Osteoblast (primary cell): ENCODE measurements around the gene HDAC4. TPM values are rescaled to one million over a fixed set of nuclear protein-coding genes. Genes with fewer than 3 reads are reported as not detected.

Experiments
- DNase-seq: peaks from one replicate; pipeline ENCODE4 v3.0.0; 2011; ENCODE audit warnings: low spot score, mixed read lengths; ENCODE audit not compliant: insufficient read length; ENCODE audit errors: missing footprints
- H2AFZ ChIP-seq: 2 replicates; pipeline ENCODE4 v1.6.0; 2011; ENCODE audit warnings: mild to moderate bottlenecking, low read length
- H3K27ac ChIP-seq: 2 replicates; pipeline ENCODE4 v1.5.1; 2011; ENCODE audit warnings: mild to moderate bottlenecking, low read depth, low read length, moderate library complexity
- H3K27me3 ChIP-seq: 2 replicates; pipeline ENCODE4 v1.6.0; 2012; ENCODE audit warnings: mild to moderate bottlenecking, control low read depth, inconsistent platforms, low read length, moderate library complexity; ENCODE audit not compliant: insufficient read depth
- H3K36me3 ChIP-seq: 2 replicates; pipeline ENCODE4 v1.5.1; 2011; ENCODE audit warnings: mild to moderate bottlenecking, low read length, control low read depth, moderate library complexity; ENCODE audit not compliant: insufficient read depth
- H3K4me1 ChIP-seq: 2 replicates; pipeline ENCODE4 v1.5.1; 2011; ENCODE audit warnings: mild to moderate bottlenecking, low read length, control low read depth, moderate library complexity; ENCODE audit not compliant: insufficient read depth
- H3K4me2 ChIP-seq: 2 replicates; pipeline ENCODE4 v1.6.0; 2011; ENCODE audit warnings: mild to moderate bottlenecking, low read length; ENCODE audit not compliant: insufficient read depth
- H3K4me3 ChIP-seq: fragments of 200-600 bp; sonication (generic); 3 replicates; pipeline ENCODE4 v1.5.1; 2012; ENCODE audit warnings: mild to moderate bottlenecking, low read length, inconsistent platforms; ENCODE audit not compliant: insufficient read depth
- H3K79me2 ChIP-seq: 2 replicates; pipeline ENCODE4 v1.6.0; 2012; ENCODE audit warnings: mild to moderate bottlenecking, low read length, control low read depth, inconsistent platforms; ENCODE audit not compliant: insufficient read depth
- H3K9me3 ChIP-seq: 2 replicates; pipeline ENCODE4 v1.5.1; 2011; ENCODE audit warnings: low read depth, low read length, control low read depth
- H4K20me1 ChIP-seq: 2 replicates; pipeline ENCODE4 v1.6.0; 2012; ENCODE audit warnings: mild to moderate bottlenecking, low read length, control low read depth; ENCODE audit not compliant: insufficient read depth
- total RNA-seq: library from RNA; depleted of rRNA; stranded (reverse); fragments of >200 nt; gene quantifications from 2 replicates; pipeline ENCODE4 v1.2.3, GENCODE V29; 2012
- TF ChIP-seq, protein P1 (sequence below): IDR thresholded peaks from 2 replicates; pipeline ENCODE4 v1.5.1; 2011; ENCODE audit warnings: mild to moderate bottlenecking, low read depth, low read length, moderate library complexity; ENCODE audit errors: extremely low read depth

Gene HDAC4
- total RNA-seq, 1 donor = 30.8 TPM

DNA sequence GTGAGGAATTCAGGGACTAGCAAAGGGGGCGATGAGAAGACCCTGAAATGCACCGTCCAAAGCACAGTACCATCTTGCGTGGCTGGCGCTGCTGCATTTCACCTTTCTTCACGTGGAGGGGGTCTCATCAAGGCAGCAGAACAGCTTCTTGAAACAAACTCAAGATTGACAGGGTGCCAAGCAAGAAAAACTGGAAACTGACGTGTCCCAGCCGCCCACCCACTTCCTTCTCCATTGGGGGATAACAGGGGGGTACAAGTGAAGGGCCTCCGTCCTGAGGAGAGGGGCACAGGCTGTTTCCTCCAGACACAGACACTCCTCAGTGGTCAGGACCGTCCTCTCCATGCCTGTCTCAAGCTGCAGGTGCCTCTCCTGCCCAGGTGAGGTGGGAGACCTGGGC, 32.5 kb downstream of the HDAC4 start:
- H3K4me1 ChIP-seq = no peaks in the 10 kb centered on the region
- no peaks in the 10 kb centered on the region for H3K36me3 ChIP-seq
- H3K27me3 ChIP-seq = no peaks in the 10 kb centered on the region
- DNase-seq = no peak
- H3K27ac ChIP-seq = no peak overlapping the region
- no peaks in the 10 kb centered on the region for H3K9me3 ChIP-seq
- peaks cover 16% of the 10 kb centered on the region for H3K79me2 ChIP-seq
- no peak overlapping the region for H3K4me3 ChIP-seq
- H4K20me1 ChIP-seq = peaks cover 20% of the 10 kb centered on the region
- no peak overlapping the region for H2AFZ ChIP-seq
- TF ChIP-seq, protein P1, sequence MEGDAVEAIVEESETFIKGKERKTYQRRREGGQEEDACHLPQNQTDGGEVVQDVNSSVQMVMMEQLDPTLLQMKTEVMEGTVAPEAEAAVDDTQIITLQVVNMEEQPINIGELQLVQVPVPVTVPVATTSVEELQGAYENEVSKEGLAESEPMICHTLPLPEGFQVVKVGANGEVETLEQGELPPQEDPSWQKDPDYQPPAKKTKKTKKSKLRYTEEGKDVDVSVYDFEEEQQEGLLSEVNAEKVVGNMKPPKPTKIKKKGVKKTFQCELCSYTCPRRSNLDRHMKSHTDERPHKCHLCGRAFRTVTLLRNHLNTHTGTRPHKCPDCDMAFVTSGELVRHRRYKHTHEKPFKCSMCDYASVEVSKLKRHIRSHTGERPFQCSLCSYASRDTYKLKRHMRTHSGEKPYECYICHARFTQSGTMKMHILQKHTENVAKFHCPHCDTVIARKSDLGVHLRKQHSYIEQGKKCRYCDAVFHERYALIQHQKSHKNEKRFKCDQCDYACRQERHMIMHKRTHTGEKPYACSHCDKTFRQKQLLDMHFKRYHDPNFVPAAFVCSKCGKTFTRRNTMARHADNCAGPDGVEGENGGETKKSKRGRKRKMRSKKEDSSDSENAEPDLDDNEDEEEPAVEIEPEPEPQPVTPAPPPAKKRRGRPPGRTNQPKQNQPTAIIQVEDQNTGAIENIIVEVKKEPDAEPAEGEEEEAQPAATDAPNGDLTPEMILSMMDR = no peak
- no peak overlapping the region for H3K4me2 ChIP-seq

DNA sequence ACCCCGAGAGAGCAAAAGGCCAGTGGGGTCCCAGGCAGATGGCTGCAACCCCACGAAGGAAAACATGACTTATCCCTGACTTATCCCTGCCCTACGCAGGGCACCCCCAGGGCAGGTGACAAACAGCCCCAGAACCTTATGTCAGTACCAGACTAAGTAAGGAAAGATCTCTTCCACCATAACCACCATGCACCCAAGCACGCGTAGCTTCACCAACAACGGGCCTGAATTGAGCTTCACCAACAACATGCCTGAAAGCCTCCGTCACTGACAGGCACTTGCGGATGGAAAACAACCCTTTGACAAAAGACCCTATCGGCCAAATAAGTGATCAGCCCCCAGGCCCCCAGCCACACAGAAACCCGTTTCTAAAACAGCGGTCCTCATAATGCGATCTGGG, 34.1 kb downstream of the HDAC4 start:
- Histone ChIP-seq H3K36me3 (no peaks in the 10 kb centered on the region), H3K4me1 (no peaks in the 10 kb centered on the region), H3K4me3 (no peak overlapping the region), H3K79me2 (peaks cover 23% of the 10 kb centered on the region), H3K9me3 (no peaks in the 10 kb centered on the region), H3K4me2 (no peak overlapping the region), H4K20me1 (peaks cover 25% of the 10 kb centered on the region), H2AFZ (no peak overlapping the region), H3K27ac (no peak overlapping the region), H3K27me3 (no peaks in the 10 kb centered on the region)
- DNase-seq = peak; percentile 15
- TF ChIP-seq, protein P1 = no peak

DNA sequence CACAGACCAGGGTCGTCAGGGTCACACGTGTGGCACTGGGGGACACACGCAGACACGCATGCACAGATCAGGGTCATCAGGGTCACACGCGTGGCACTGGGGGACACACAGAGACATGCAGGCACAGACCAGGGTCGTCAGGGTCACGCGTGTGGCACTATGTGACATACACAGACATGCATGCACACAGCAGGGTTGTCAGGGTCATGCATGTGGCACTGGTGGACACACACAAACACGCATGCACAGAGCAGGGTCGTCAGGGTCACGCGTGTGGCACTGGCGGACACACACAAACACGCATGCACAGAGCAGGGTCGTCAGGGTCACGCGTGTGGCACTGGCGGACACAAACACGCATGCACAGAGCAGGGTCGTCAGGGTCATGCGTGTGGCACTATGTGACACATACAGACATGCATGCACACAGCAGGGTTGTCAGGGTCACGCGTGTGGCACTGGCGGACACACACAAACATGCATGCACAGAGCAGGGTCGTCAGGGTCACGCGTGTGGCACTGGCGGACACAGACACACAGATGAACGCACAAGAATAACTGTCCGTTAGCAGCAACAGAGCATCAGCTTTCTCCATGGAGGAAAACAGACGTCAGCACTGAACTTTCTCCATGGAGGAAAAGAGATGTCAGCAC, 34.9 kb downstream of the HDAC4 start:
- Histone ChIP-seq H3K4me1 (no peaks in the 10 kb centered on the region), H3K27me3 (no peaks in the 10 kb centered on the region), H3K36me3 (no peaks in the 10 kb centered on the region), H3K9me3 (no peaks in the 10 kb centered on the region), H3K4me3 (no peak overlapping the region), H3K4me2 (no peak overlapping the region), H4K20me1 (peaks cover 32% of the 10 kb centered on the region), H3K27ac (no peak overlapping the region), H2AFZ (no peak overlapping the region), H3K79me2 (peaks cover 25% of the 10 kb centered on the region)
- TF ChIP-seq, protein P1 = no peak
- no peak for DNase-seq

DNA sequence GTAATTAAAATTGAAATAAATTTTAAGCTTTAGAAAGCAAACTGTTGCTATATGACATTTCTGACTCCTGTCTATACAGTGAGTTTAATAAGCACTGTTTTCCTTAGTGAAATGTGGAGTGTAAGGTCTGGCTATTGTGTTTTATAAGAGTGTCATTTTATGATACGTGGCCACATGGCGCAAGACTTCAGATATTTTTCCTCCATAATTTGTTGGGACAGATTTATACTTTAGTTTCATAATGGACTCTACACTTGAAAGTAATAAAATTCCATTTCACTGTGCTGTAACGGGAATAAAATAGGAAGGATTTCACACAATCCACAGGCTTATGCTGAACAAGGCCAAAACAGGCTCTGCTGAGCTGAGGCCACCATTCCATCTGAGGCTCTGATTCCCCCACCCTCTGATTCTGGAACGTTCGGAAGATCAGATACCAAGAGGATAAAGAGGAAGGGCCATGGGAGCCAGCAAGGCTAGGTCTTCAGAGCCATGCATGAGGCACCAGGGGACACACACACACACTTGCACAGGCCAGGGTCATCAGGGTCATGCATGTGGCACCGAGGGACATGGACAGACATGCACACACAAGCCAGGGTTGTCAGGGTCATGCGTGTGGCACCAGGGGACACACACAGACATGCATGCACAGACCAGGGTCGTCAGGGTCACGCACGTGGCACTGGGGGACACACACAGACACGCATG, 35.6 kb downstream of the HDAC4 start:
- no peaks in the 10 kb centered on the region for H3K36me3 ChIP-seq
- no peak overlapping the region for H3K27ac ChIP-seq
- peak; percentile 42 for DNase-seq
- peaks cover 25% of the 10 kb centered on the region for H3K79me2 ChIP-seq
- TF ChIP-seq, protein P1 = no peak
- no peak overlapping the region for H2AFZ ChIP-seq
- H3K4me3 ChIP-seq = no peak overlapping the region
- H4K20me1 ChIP-seq = peaks cover 38% of the 10 kb centered on the region
- H3K4me1 ChIP-seq = no peaks in the 10 kb centered on the region
- no peaks in the 10 kb centered on the region for H3K27me3 ChIP-seq
- no peak overlapping the region for H3K4me2 ChIP-seq
- H3K9me3 ChIP-seq = no peaks in the 10 kb centered on the region
